IPS DF 6.9 (cell line): Measurements from ENCODE around the gene KCNH5.

ENCODE experiments used
- DNase-seq: peaks from one replicate; pipeline ENCODE4 v3.0.0-alpha.2; 2013; ENCODE audit warnings: low read depth, low spot score
- H3K27ac ChIP-seq: one replicate; pipeline ENCODE4 v1.5.1; 2013; ENCODE audit warnings: low read length, control low read depth
- H3K27me3 ChIP-seq: 2 replicates; pipeline ENCODE4 v1.6.1; 2013; ENCODE audit warnings: mild to moderate bottlenecking, low read length; ENCODE audit not compliant: control insufficient read depth, insufficient read depth
- H3K36me3 ChIP-seq: 2 replicates; pipeline ENCODE4 v1.6.1; 2013; ENCODE audit warnings: low read length; ENCODE audit not compliant: control insufficient read depth, insufficient read depth
- H3K4me1 ChIP-seq: 2 replicates; pipeline ENCODE4 v1.6.1; 2013; ENCODE audit warnings: low read length; ENCODE audit not compliant: control insufficient read depth, insufficient read depth
- H3K4me3 ChIP-seq: 2 replicates; pipeline ENCODE4 v1.5.1; 2013; ENCODE audit warnings: mild to moderate bottlenecking, low read length
- H3K9me3 ChIP-seq: 2 replicates; pipeline ENCODE4 v1.6.1; 2013; ENCODE audit warnings: low read length, inconsistent platforms; ENCODE audit not compliant: control insufficient read depth, insufficient read depth
- WGBS: extraction: QIAGEN DNeasy Blood & Tissue Kit; methylation state at CpG from one replicate; pipeline ENCODE4 v1.1.7; 2013; ENCODE audit warnings: mixed read lengths, missing lambda C conversion rate; ENCODE audit not compliant: insufficient read length, insufficient coverage; 5-methylcytosine and 5-hydroxymethylcytosine counted together

The KCNH5 gene

GRCh38 chr14:63046339-63047268 is 1.3 kb upstream of the KCNH5 start:
- peak overlapping the region; percentile 58; the same call in 1 of the 2 replicates for H3K4me3 ChIP-seq
- H3K27me3 ChIP-seq = peaks cover 11% of the 10 kb centered on the region; the same call in 1 of the 2 replicates
- H3K27ac ChIP-seq = no peak overlapping the region
- H3K36me3 ChIP-seq = no peaks in the 10 kb centered on the region
- peaks cover 1% of the 10 kb centered on the region; the same call in 1 of the 2 replicates for H3K4me1 ChIP-seq
- H3K9me3 ChIP-seq = no peaks in the 10 kb centered on the region
- DNase-seq = no peak
- WGBS = no CpG with 5 or more reads among the region's 23 CpGs

GRCh38 chr14:63045612-63046320 is 508 bp upstream of the KCNH5 start:
- Histone ChIP-seq H3K4me1 (peaks cover 1% of the 10 kb centered on the region; the same call in 1 of the 2 replicates), H3K27ac (no peak overlapping the region), H3K27me3 (peaks cover 11% of the 10 kb centered on the region; the same call in 1 of the 2 replicates), H3K4me3 (peak overlapping the region; percentile 58; the same call in 1 of the 2 replicates), H3K9me3 (no peaks in the 10 kb centered on the region), H3K36me3 (no peaks in the 10 kb centered on the region)
- no peak for DNase-seq
- no CpG with 5 or more reads among the region's 70 CpGs for WGBS

GRCh38 chr14:63039866-63040265 is 5.4 kb downstream of the KCNH5 start:
- DNase-seq = no peak
- WGBS = no CpG with 5 or more reads among the region's 3 CpGs
- no peaks in the 10 kb centered on the region for H3K4me1 ChIP-seq
- no peak overlapping the region for H3K4me3 ChIP-seq
- peaks cover 6% of the 10 kb centered on the region; the same call in 1 of the 2 replicates for H3K27me3 ChIP-seq
- no peaks in the 10 kb centered on the region for H3K36me3 ChIP-seq
- H3K27ac ChIP-seq = no peak overlapping the region
- no peaks in the 10 kb centered on the region for H3K9me3 ChIP-seq

- Histone ChIP-seq H3K36me3 (no peaks in the 10 kb centered on the region), H3K27me3 (no peaks in the 10 kb centered on the region), H3K4me3 (no peak overlapping the region), H3K9me3 (no peaks in the 10 kb centered on the region; the same call in 1 of the 2 replicates), H3K4me1 (no peaks in the 10 kb centered on the region), H3K27ac (no peak overlapping the region)
- DNase-seq = no peak
- WGBS = no CpG with 5 or more reads among the region's 4 CpGs
Observed at GRCh38 chr14:63032641-63033040, 12.6 kb downstream of the KCNH5 start.

GRCh38 chr14:63032076-63032475 is 13.2 kb downstream of the KCNH5 start:
- no peak overlapping the region for H3K27ac ChIP-seq
- H3K36me3 ChIP-seq = no peaks in the 10 kb centered on the region
- no CpG with 5 or more reads among the region's 8 CpGs for WGBS
- no peak overlapping the region for H3K4me3 ChIP-seq
- H3K27me3 ChIP-seq = no peaks in the 10 kb centered on the region
- H3K4me1 ChIP-seq = no peaks in the 10 kb centered on the region
- DNase-seq = no peak
- no peaks in the 10 kb centered on the region; the same call in 1 of the 2 replicates for H3K9me3 ChIP-seq

- H3K36me3 ChIP-seq = no peaks in the 10 kb centered on the region
- H3K4me1 ChIP-seq = no peaks in the 10 kb centered on the region
- DNase-seq = no peak
- H3K27ac ChIP-seq = no peak overlapping the region
- WGBS = no CpG with 5 or more reads among the region's 1 CpG
- H3K27me3 ChIP-seq = no peaks in the 10 kb centered on the region
- H3K4me3 ChIP-seq = no peak overlapping the region
- H3K9me3 ChIP-seq = no peaks in the 10 kb centered on the region; the same call in 1 of the 2 replicates
Observed at GRCh38 chr14:63030113-63030512, 15.1 kb downstream of the KCNH5 start.

- no peak for DNase-seq
- H3K36me3 ChIP-seq = no peaks in the 10 kb centered on the region
- no peaks in the 10 kb centered on the region; the same call in 1 of the 2 replicates for H3K9me3 ChIP-seq
- H3K27me3 ChIP-seq = no peaks in the 10 kb centered on the region
- H3K4me3 ChIP-seq = no peak overlapping the region
- no peaks in the 10 kb centered on the region for H3K4me1 ChIP-seq
- no CpG with 5 or more reads among the region's 1 CpG for WGBS
- no peak overlapping the region for H3K27ac ChIP-seq
Observed at GRCh38 chr14:63027719-63028118, 17.5 kb downstream of the KCNH5 start.

GRCh38 chr14:63026491-63026890 is 18.8 kb downstream of the KCNH5 start:
- WGBS = no CpG with 5 or more reads among the region's 2 CpGs

GRCh38 chr14:63014621-63015020 is 30.6 kb downstream of the KCNH5 start:
- Histone ChIP-seq H3K27ac (no peak overlapping the region), H3K27me3 (no peaks in the 10 kb centered on the region), H3K36me3 (no peaks in the 10 kb centered on the region), H3K4me1 (no peaks in the 10 kb centered on the region), H3K9me3 (no peaks in the 10 kb centered on the region), H3K4me3 (no peak overlapping the region)
- WGBS = no CpG with 5 or more reads among the region's 4 CpGs
- DNase-seq = no peak

More at GRCh38 chr14:63026491-63026890, 18.8 kb downstream of the KCNH5 start:
- H3K9me3 ChIP-seq = no peaks in the 10 kb centered on the region
- H3K4me1 ChIP-seq = no peaks in the 10 kb centered on the region
- no peaks in the 10 kb centered on the region for H3K36me3 ChIP-seq
- H3K27ac ChIP-seq = no peak overlapping the region
- DNase-seq = no peak
- no peaks in the 10 kb centered on the region for H3K27me3 ChIP-seq
- no peak overlapping the region for H3K4me3 ChIP-seq

- H3K4me1 ChIP-seq = no peaks in the 10 kb centered on the region
- H3K27me3 ChIP-seq = no peaks in the 10 kb centered on the region
- no peak overlapping the region for H3K4me3 ChIP-seq
- H3K36me3 ChIP-seq = no peaks in the 10 kb centered on the region
- H3K9me3 ChIP-seq = no peaks in the 10 kb centered on the region
- DNase-seq = no peak
- WGBS = no CpG with 5 or more reads among the region's 3 CpGs
- H3K27ac ChIP-seq = no peak overlapping the region
Observed at GRCh38 chr14:63012171-63012570, 33.1 kb downstream of the KCNH5 start.
